Erythroblast (primary cell): Measurements from ENCODE around the gene RBMS1.

Source experiments
- GATA1 ChIP-seq: IDR thresholded peaks from 2 replicates; pipeline ENCODE4 v1.6.1; 2011; ENCODE audit warnings: low read depth, mild to moderate bottlenecking, control low read depth, low read length, moderate library complexity
- POLR2A ChIP-seq: IDR thresholded peaks from 2 replicates; pipeline ENCODE4 v1.6.1; 2011; ENCODE audit warnings: mild to moderate bottlenecking, low read length

DNA sequence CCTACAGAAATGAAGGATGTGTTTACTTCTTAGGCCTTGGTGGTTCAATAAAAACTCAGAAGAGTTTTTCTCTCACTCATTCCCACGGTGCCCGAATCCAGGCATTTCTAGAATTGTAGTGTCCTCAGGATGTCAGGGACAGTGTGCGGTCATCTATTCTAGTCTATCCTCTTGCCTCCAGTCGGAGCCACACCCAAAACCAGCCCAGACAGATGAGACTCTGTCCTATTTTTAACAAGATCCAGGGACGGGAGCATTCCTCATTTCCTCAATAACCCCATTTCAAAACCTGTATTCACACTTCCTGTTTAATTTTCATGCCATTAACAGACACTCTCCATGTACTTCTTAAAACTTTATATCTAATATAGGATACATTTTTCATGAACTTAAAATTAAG, 11.6 kb upstream of the RBMS1 start:
- TF ChIP-seq POLR2A (no peak), GATA1 (no peak)
